Stimulated activated CD8-positive, alpha-beta memory T cell treated with anti-CD3 and anti-CD28 coated beads, Interleukin-7, amount 100 ng/mL, for 4 hours (primary cell): Measurements from ENCODE around the gene GRIN2D.

Experiments used
- DNase-seq, 2 donors: peaks; one replicate each; pipeline ENCODE4 v3.0.0-alpha.2; 2020; ENCODE audit warnings: low read depth in 2 of 2

Gene GRIN2D

DNA sequence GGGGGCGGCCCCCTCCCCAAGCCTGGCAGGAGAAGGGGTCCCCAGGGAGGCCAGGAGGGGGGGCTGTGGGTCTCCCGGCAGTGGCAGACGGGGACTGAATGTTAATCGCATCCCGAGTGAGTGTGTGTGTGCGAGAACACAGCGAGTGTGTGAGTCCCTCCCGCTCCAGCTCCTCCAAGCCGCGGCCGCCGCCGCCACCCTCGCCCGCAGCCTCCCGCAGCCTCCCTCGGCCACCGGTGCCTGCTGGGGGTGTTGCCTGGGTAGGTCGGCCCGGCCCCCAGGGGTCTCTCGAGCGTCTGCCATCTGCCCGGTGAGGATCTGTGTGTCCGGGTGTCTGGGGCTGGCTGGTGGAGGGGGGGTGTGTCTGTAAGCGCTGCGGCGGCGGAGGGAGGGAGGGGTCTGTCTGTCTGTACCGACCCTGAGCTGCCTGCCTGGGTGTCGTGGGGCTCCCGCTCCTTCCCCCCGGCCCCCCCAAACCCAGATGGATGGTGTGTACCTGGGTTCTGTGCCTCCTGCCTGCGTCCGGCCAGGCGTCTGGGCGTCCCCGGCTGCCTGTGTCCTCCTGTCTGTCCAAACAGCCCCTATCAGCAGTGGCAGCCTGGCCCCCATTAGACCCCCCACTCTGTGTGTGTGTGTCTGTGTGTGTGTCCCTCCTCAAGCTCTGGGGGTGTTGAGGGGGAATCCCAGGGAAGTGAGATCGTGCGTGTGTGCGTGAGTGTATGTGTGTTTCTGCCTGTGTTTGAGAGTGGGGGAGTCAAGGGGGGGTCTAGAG lies at the start of gene GRIN2D:
Gene GRIN2D (plus strand): TSS at position 110 of the 772 bp plus-strand sequence. CDS start 4,725 bp downstream, outside the sequence.
- DNase-seq: no peak

- no peak for DNase-seq
Observed at GRCh38 chr19:48344892-48345291, 48.6 kb upstream of the GRIN2D start.

DNA sequence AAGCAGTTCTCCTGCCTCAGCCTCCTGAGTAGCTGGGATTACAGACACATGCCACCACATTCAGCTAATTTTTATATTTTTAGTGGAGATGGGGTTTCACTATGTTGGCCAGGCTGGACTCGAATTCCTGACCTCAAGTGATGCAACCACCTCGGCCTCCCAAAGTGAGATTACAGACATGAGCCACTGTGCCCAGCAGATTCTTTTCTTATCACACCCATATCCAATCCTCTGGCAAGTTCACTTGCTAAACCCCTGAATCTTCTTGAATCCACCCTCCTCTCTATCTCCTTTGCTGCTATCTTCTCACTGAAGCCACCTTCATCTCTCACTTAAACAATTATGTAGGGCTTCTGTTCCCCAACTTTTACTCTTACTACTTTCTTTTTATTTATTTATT lies 47.3 kb upstream of the GRIN2D start:
- no peak for DNase-seq

GRCh38 chr19:48348045-48348444 lies 45.4 kb upstream of the GRIN2D start:
- no peak for DNase-seq

GRCh38 chr19:48348737-48349136 lies 44.7 kb upstream of the GRIN2D start:
- no peak for DNase-seq

GRCh38 chr19:48350856-48351255 lies 42.6 kb upstream of the GRIN2D start:
- no peak for DNase-seq

DNA sequence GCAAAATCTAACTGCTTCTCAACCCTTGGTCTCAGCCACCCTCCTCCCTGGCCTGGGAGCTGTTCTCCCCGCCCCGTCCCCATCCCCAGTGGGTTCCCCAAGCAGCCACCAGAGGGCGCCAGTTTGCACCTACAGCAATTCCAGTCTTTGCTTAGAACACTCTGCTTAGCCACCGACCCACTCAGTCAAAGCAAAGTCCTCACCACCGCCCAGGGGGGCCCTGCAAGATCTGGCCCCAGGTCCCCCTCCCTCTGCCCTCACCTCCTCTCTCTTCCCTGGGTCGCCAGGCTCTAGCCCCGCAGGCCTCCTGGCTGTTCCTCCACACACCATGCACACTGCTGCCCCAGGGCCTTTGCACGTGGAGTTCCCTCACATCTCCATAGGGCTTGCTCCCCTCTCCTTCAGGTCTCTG lies 42.1 kb upstream of the GRIN2D start:
- peak; percentile 56 to 66 for DNase-seq

GRCh38 chr19:48353677-48354076 lies 39.8 kb upstream of the GRIN2D start:
- DNase-seq: no peak

GRCh38 chr19:48354332-48354992 lies 39.0 kb upstream of the GRIN2D start:
- DNase-seq: no peak

DNA sequence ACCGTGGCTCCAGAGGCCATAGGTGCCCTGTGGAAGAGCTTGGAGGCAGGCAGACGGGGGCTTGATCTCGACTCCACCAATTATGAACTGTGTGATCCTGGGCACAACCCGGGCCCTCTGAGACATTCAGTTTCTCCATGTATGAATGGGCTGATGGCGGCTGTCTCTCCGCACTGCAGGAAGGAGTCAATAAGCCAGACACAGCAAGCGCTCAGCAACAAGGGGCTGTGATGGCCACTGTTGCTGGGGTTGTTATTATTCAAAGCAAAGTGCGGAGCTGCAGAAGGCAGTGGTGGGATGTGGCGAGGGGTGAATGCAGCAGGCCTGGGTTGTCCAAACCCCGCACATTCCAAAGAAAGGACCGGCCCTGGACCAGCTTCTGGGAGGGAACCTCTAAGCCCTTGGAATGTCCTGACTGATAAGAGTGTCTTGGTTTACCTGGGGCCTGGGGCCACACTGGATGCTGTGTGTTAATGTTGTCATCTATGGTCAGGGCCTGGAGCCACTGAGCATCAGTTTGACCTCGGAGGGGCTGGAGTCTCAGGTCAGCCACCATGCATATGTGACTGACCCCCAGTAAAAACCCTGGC lies 38.0 kb upstream of the GRIN2D start:
- no peak for DNase-seq

- DNase-seq: no peak
Observed at GRCh38 chr19:48359123-48359522, 34.3 kb upstream of the GRIN2D start.

DNA sequence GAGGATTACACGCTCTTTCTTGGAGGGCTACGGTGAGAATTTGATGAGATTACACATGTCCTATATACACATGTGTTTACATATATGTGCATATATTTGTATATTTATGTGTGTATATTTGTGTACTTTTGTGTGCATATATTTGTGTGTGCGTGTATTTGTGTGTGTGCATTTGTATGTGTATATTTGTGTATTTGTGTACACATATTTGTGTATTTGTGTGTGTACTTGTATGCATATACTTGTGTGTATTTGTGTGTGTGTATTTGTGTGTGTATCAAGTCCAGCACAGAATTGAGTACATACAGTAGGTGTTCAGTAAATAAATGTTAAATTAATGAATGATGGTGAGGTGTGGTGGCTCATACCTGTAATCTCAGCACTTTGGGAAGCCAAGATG lies 31.6 kb upstream of the GRIN2D start:
- DNase-seq: no peak

DNA sequence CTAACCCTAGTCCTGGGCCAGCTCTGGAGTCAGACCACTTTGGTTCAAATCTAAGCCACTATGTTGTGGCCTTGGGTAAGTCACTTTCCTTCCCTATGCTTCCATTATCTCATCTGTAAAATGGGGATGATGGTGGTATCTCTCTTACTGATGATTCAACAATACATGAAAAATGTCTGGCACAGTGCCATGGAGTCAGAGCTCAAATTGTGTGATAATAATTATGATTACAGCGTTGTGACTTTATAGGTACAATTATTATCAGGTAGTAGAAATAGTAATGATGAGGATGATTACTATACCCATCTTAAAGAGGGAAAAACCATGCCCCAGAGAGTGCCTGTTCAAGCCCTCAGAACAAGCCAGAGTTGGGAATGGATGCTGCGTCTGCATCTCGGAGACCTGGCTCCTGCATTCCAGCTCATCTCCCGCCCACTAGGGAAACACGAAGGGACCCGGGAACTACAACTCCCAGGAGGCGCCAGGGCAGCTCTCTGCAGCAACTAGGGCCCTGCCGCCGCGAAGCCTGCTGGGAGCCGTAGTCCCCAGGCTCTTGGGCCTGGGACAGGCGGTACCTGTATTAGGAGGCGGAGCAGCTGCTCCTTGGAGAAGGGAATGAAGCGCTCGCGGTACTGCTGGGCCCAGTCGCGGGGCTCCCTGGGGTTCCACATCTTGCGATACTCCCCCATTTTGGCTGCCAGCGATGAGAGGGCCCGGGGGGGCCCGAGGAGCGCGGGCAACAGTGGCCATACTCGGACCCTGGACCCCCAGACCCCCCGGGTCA lies 30.6 kb upstream of the GRIN2D start:
- peak; percentile 74 to 85 for DNase-seq

DNA sequence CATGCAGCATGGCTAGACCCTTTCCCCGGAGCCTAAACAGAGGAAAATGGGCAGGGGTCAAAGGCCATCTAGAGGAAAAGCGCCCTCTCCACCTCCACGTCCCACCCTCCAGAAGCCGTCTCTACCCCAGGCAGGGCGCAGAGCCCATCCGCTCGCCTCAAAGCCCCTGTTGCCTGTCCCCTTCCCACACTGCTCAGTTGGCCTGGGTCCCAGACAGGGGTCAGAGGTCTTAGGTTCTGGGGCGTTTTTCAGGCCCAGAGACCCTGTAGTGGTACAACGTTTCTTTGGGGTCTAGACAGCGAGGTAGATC lies 30.0 kb upstream of the GRIN2D start:
- DNase-seq: no peak

GRCh38 chr19:48363810-48364597 lies 29.5 kb upstream of the GRIN2D start, which contains the start of the genes SYNGR4 and TMEM143:
TSS of gene SYNGR4 (plus strand) at chr19:48364367. CDS start at chr19:48365843, 1,476 bp downstream.
TSS of gene TMEM143 (minus strand) at chr19:48363940. CDS start at chr19:48363920, 20 bp downstream.
- DNase-seq: peak; percentile 97 to 98

GRCh38 chr19:48364598-48365348 lies 28.7 kb upstream of the GRIN2D start:
- DNase-seq: no peak

- no peak for DNase-seq
Observed at GRCh38 chr19:48365602-48366001, 27.9 kb upstream of the GRIN2D start.

DNA sequence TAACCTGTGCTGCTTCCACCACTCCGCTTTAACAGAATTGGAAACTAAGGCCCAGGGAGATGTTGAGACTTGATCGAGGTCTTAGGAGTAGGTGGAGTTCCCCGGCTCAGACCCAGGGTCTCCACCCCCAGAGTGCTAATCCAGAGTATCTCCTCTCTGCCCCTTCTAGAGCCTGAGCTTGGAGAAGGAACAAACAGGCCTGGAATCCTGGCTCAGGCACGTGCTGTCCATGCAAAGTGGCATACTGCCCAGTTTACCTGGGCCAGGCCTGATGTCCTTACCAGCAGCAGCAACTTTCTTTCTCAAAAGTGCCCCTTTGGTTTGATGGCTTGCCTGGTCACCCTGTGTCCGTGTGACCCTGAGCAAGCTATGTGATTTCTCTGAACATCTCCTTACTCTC lies 25.6 kb upstream of the GRIN2D start:
- DNase-seq: no peak

DNA sequence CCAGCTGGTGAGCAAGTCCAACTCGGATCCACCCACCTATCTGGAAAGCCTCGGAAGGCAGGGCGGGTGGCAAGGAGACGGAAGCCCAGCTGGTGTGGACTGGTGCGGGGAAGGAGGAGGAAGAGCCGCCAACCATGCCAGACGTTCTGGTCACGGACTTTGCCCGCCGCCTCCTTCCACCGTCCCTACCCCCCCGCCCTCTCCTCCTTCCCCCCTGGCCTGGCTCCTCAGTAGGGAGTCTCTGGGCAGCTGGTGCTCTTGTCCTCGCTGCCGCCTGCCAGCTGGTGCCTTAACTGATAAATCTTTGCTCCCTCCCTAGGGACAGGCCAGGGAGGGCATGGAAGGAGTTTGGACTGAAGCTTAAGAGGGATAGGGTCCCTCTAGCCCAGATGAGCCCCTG lies 24.5 kb upstream of the GRIN2D start:
- DNase-seq: no peak

- DNase-seq: no peak
Observed at GRCh38 chr19:48370955-48371354, 22.5 kb upstream of the GRIN2D start.

DNA sequence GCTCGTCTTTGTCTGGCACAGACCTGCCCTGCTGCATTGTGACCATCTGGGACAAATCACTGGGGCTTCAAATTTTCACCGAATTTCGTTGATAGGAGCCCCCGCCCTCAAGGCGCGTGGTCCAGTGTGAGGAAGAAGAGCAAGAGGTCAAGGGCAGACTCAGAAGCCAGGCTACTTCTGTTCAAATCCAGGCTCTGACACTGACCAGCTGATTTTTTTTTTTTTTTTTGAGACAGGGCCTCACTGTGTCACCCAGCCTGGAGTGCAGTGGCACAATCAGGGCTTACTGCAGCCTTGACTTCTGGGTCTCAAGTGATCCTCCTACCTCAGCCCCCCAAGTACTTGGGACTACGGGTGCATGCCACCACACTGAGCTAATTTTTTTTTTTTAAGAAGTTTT lies 22.1 kb upstream of the GRIN2D start:
- no peak for DNase-seq
